Heart right ventricle (tissue), 16 donors: Measurements from ENCODE around the gene SOWAHA. TPM values are rescaled to one million over a fixed set of nuclear protein-coding genes. Genes with fewer than 3 reads are reported as not detected.

Source experiments
- ATAC-seq, 8 donors: fragments of 200-7000 bp; cut with Tn5 transposase; one replicate each; pipeline ENCODE4 v1.9.1; 2020; ENCODE audit warnings: mild to moderate bottlenecking in 8 of 8, moderate library complexity in 8 of 8, moderate number of reproducible peaks in 1 of 8
- DNase-seq, 2 donors: peaks; one replicate each; pipeline ENCODE4 v3.0.0-alpha.2; 2020
- H3K27ac ChIP-seq, 10 donors: fragments of 200-600 bp; sonication (generic) in 2 of 10; one replicate each; pipeline versions ENCODE4 v1.5.0 to v1.8.0; 2020 to 2022; ENCODE audit warnings: mild to moderate bottlenecking in 3 of 10
- H3K27me3 ChIP-seq, 7 donors: fragments of 200-600 bp; one replicate each; pipeline ENCODE4 v1.8.0; 2021 to 2022; ENCODE audit warnings: mild to moderate bottlenecking in 2 of 7
- H3K36me3 ChIP-seq, 9 donors: fragments of 200-600 bp; sonication (generic) in 1 of 9; one replicate each; pipeline versions ENCODE4 v1.5.0 to v1.8.0; 2020 to 2022; ENCODE audit warnings: mild to moderate bottlenecking in 2 of 9
- H3K4me1 ChIP-seq, 9 donors: fragments of 200-600 bp; sonication (generic) in 1 of 9; one replicate each; pipeline versions ENCODE4 v1.5.0 to v1.8.0; 2020 to 2022; ENCODE audit warnings: mild to moderate bottlenecking in 4 of 9
- H3K4me3 ChIP-seq, 10 donors: fragments of 200-600 bp; sonication (generic) in 2 of 10; one replicate each; pipeline versions ENCODE4 v1.5.0 to v1.8.0; 2020 to 2022; ENCODE audit warnings: mild to moderate bottlenecking in 7 of 10, moderate library complexity in 2 of 10
- H3K9me3 ChIP-seq, 11 donors: fragments of 200-600 bp in 10 of 11; sonication (generic) in 2 of 11; one replicate each; pipeline versions ENCODE4 v1.5.0 to v1.8.0; 2013 to 2022; ENCODE audit warnings: mild to moderate bottlenecking in 2 of 11, control low read depth in 1 of 11, moderate library complexity in 1 of 11
- WGBS, 2 donors: extraction: QIAGEN DNeasy Blood & Tissue Kit; methylation state at CpG; one replicate each; pipeline ENCODE4 v1.1.7; 2013; ENCODE audit warnings: inconsistent platforms in 1 of 2; 5-methylcytosine and 5-hydroxymethylcytosine counted together
- intact Hi-C, 10 donors: fragments of 100-400 bp; cut with DNase I; formaldehyde crosslinking; loops; one replicate each; pipeline versions ENCODE4 v1.11.1 to v1.14.2; 2022
- polyA plus RNA-seq, 2 donors: library from polyadenylated mRNA; stranded (reverse); fragments of 200-250 nt; gene quantifications; one replicate each; pipeline ENCODE4 v1.2.3, GENCODE V29; 2013
- total RNA-seq, 10 donors: library from RNA; stranded (reverse); fragmentation: NEBNext Ultra II Directional in 3 of 10; extraction: Animal tissue kit (Norgen Biotek cat#: 25700) in 3 of 10; gene quantifications; one replicate each; pipeline versions ENCODE4 v1.2.1 to v1.2.4, GENCODE V29; 2021 to 2023
- TF ChIP-seq, protein P1 (sequence below), 9 donors: fragments of 200-600 bp; sonication (generic) in 2 of 9; IDR thresholded peaks; one replicate each; pipeline versions ENCODE4 v1.5.0 to v1.8.0; 2021 to 2022; ENCODE audit warnings: antibody characterized with exemption in 9 of 9, mild to moderate bottlenecking in 5 of 9, moderate library complexity in 1 of 9
- donor health status: Arrhythmogenic right ventricular cardiomyopathy.
- donor health status: ischemic (EF 13 %, LVEDD 7.1; RV severe dilation, severe dysfunction).
- donor health status: healthy with polysubstance abuse.
- donor health status: DM: no; HTN: yes; CAD: no.
- donor health status: DM: no; HTN: no; CAD: no.
- donor health status: ischemic (EF 25% LVEDD 6.9; RV normal size, moderate dysfunction).
- donor health status: ischemic (EF 25% LVEDD 5.7; RV mildly dilated, moderate dysfunction).
- donor health status: healthy.
- donor health status: DM: yes; HTN: yes; CAD: no.
- donor health status: Ischemic cardiomyopathy.
- donor health status: ischemic (EF 35%, LVEDD 5.7; RV mildly dilated, moderate dysfunction).
- donor health status: nonischemic (EF 11% LVEDD 7.7; RV severe dilation, severe dysfunction).
- donor health status: DM: yes; HTN: yes; CAD: no.
- donor health status: PGD.
- donor health status: ischemic (EF 29% LVEDD 5.4; RV normal size, mild dysfunction).
- donor health status: nonischemic (EF 23%, LVEDD 6.1; RV moderate dilation, normal function).

Gene SOWAHA
- total and polyA plus RNA-seq, 12 donors = 0.07 to 0.19 (median 0.13) TPM; not detected in 7

- intact Hi-C loops = loop anchor here in 1 of 10 donors (5.0 kb wide), 1 partner anchor 39 kb away; the partner anchor contains the start of gene KIF3A
- TF ChIP-seq, protein P1, sequence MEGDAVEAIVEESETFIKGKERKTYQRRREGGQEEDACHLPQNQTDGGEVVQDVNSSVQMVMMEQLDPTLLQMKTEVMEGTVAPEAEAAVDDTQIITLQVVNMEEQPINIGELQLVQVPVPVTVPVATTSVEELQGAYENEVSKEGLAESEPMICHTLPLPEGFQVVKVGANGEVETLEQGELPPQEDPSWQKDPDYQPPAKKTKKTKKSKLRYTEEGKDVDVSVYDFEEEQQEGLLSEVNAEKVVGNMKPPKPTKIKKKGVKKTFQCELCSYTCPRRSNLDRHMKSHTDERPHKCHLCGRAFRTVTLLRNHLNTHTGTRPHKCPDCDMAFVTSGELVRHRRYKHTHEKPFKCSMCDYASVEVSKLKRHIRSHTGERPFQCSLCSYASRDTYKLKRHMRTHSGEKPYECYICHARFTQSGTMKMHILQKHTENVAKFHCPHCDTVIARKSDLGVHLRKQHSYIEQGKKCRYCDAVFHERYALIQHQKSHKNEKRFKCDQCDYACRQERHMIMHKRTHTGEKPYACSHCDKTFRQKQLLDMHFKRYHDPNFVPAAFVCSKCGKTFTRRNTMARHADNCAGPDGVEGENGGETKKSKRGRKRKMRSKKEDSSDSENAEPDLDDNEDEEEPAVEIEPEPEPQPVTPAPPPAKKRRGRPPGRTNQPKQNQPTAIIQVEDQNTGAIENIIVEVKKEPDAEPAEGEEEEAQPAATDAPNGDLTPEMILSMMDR (IDR thresholded peaks at IDR 0.05) = no peak
- ATAC-seq (peak; percentile 18 to 69 (median 52)), DNase-seq (peak; percentile 36 to 48)
- Histone ChIP-seq H3K9me3 (no peaks in the 10 kb centered on the region), H3K36me3 (no peaks in the 10 kb centered on the region), H3K4me3 (peak overlapping the region; percentile 61 to 97 (median 87)), H3K4me1 (peaks cover 8 to 61% (median 54%) of the 10 kb centered on the region in 9 donors), H3K27me3 (peaks cover 0 to 40% (median 0%) of the 10 kb centered on the region in 7 donors), H3K27ac (peak overlapping the region; percentile 64 to 93 (median 88))
- 2% methylated on average over 39 of the region's 39 CpGs for WGBS, 2 donors
Measured at GRCh38 chr5:132776131-132776937, 36.8 kb upstream of the SOWAHA start.

DNA sequence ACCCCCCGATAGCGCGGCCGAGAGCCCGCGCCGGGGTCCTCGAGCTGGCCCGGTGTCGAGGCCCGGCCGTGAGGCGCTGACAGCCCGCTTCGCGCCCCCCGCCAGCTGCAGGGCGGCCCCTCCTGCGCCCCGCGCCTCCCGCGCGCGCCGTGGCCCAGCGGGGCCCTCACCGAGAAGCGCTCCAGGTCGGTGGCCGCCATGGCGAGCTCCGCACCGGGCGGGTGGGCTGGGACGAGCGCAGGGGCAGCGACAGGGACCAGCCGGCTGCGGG, 36.2 kb upstream of the SOWAHA start:
- Histone ChIP-seq H3K36me3 (no peaks in the 10 kb centered on the region), H3K4me3 (peak overlapping the region; percentile 61 to 97 (median 87)), H3K9me3 (no peaks in the 10 kb centered on the region), H3K27me3 (peaks cover 0 to 40% (median 0%) of the 10 kb centered on the region in 7 donors), H3K27ac (peak overlapping the region; percentile 64 to 93 (median 88)), H3K4me1 (peaks cover 4 to 56% (median 48%) of the 10 kb centered on the region in 9 donors)
- intact Hi-C loops = loop anchor here in 1 of 10 donors (5.0 kb wide), 1 partner anchor 40 kb away; the partner anchor contains the start of gene KIF3A
- ATAC-seq (peak in 2 of 8 donors; percentile 2 to 15), DNase-seq (no peak)
- WGBS, 2 donors = 0 to 1% methylated on average over 37 to 40 of the region's 40 CpGs
- TF ChIP-seq, protein P1 (IDR thresholded peaks at IDR 0.05) = no peak

GRCh38 chr5:132777209-132778069, 35.7 kb upstream of the SOWAHA start, which contains the start of gene SEPTIN8:
Gene SEPTIN8 (minus strand): TSS chr5:132777239. CDS start chr5:132777137, 102 bp downstream.
- WGBS, 2 donors = 1 to 2% methylated on average over 75 to 82 of the region's 82 CpGs
- Histone ChIP-seq H3K36me3 (no peaks in the 10 kb centered on the region), H3K9me3 (no peaks in the 10 kb centered on the region), H3K27ac (peak within 1 kb of the TSS; percentile 64 to 93 (median 88)), H3K4me3 (peak within 1 kb of the TSS; percentile 61 to 97 (median 87)), H3K27me3 (peaks cover 0 to 40% (median 0%) of the 10 kb centered on the region in 7 donors), H3K4me1 (peaks cover 3 to 55% (median 43%) of the 10 kb centered on the region in 9 donors)
- TF ChIP-seq, protein P1 (IDR thresholded peaks at IDR 0.05) = no peak
- peak; percentile 54 to 83 (median 64) for ATAC-seq
- intact Hi-C loops = loop anchor here in 1 of 10 donors (5.0 kb wide), 1 partner anchor 40 kb away; the partner anchor contains the start of gene KIF3A
- DNase-seq = peak; percentile 50 to 67

DNA sequence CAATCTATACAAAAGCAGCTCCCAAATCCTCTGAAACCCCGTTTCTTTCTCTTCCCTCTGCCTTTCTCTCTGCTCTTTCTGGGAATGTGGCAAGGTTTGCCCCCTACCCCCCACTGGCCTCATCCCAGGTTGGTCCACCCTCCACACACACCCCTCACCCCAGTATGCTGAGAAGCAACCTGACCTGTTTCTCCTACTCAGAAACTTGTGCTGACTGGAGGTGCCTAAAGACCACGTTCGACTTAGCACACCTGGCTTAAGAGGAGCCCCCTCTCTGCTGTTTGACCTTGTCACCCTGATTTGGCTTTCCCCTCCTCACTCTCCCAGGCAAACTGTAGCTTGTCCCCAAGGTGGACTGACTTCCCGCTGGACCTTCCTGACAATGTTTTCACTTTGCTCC, 35.0 kb upstream of the SOWAHA start:
- ATAC-seq (no peak), DNase-seq (no peak)
- H3K9me3 ChIP-seq = no peaks in the 10 kb centered on the region
- 62 to 85% methylated on average over 4 of the region's 4 CpGs for WGBS, 2 donors
- intact Hi-C loops = loop anchor here in 1 of 10 donors (5.0 kb wide), 1 partner anchor 41 kb away; the partner anchor contains the start of gene KIF3A
- H3K27ac ChIP-seq = peak overlapping the region in 8 of 10 donors; percentile 78 to 93 (median 90)
- TF ChIP-seq, protein P1 (IDR thresholded peaks at IDR 0.05) = no peak
- peak overlapping the region in 9 of 10 donors; percentile 74 to 97 (median 90) for H3K4me3 ChIP-seq
- H3K36me3 ChIP-seq = no peaks in the 10 kb centered on the region
- H3K27me3 ChIP-seq = peaks cover 0 to 40% (median 0%) of the 10 kb centered on the region in 7 donors
- peaks cover 3 to 54% (median 36%) of the 10 kb centered on the region in 9 donors for H3K4me1 ChIP-seq
